Muscle layer of colon (tissue), 2 donors: Measurements from ENCODE around the gene SLC13A2.

Experiments used
- H3K27ac ChIP-seq: one replicate; pipeline ENCODE4 v1.7.0; 2013; ENCODE audit warnings: low read depth, mild to moderate bottlenecking, low read length, moderate library complexity
- H3K27me3 ChIP-seq, 2 donors: one replicate each; pipeline ENCODE4 v1.7.0; 2013; ENCODE audit warnings: low read length in 2 of 2, mild to moderate bottlenecking in 2 of 2; ENCODE audit not compliant: insufficient read depth in 2 of 2, control insufficient read depth in 1 of 2
- H3K36me3 ChIP-seq: one replicate; pipeline ENCODE4 v1.7.0; 2013; ENCODE audit warnings: mild to moderate bottlenecking, low read length; ENCODE audit not compliant: insufficient read depth
- H3K4me1 ChIP-seq: one replicate; pipeline ENCODE4 v1.7.0; 2013; ENCODE audit warnings: mild to moderate bottlenecking, low read length; ENCODE audit not compliant: insufficient read depth
- H3K4me3 ChIP-seq, 2 donors: one replicate each; pipeline ENCODE4 v1.7.0; 2013; ENCODE audit warnings: low read length in 2 of 2, low read depth in 1 of 2, mild to moderate bottlenecking in 1 of 2, moderate library complexity in 1 of 2
- H3K9ac ChIP-seq: one replicate; pipeline ENCODE4 v1.7.0; 2013; ENCODE audit warnings: low read length
- H3K9me3 ChIP-seq: one replicate; pipeline ENCODE4 v1.7.0; 2013; ENCODE audit warnings: mild to moderate bottlenecking, low read length
- donor health status: abdominal sarcoma.
- donor health status: Adenocarcinoma of cecum.

Gene SLC13A2

DNA sequence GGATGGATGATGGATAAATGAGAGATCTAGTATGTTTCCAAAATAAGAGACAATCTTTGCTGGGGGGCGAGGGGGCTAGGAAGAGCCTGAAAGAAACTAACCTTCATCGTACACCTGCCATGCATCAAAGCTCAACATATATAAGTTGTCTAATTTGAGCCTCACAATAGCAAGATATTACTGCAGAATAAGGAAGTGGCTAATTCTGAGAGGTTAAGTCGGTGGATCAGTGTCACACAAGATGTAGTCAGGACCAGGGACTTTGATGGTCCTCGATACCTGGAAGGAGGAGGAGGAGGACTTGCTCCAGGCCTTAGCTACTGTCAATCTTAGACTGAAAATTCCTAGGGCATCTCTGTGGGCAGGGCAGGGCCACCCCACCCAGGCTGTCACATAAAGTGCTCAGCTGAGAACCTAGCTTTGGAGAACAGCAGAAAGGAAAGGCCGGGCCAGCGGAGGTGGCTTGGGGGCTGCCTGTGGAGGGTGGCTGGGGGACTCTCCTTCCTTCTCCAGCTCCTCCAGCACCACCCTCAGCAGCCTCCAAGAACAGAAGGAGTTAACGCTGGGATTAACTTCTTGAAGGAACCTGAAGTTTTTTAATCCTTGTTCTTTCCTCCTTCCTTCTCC lies 460 bp upstream of the SLC13A2 start:
- Histone ChIP-seq H3K9me3 (no peaks in the 10 kb centered on the region), H3K9ac (no peak overlapping the region), H3K27ac (no peak overlapping the region), H3K4me3 (no peak overlapping the region), H3K36me3 (no peaks in the 10 kb centered on the region), H3K27me3 (no peaks in the 10 kb centered on the region), H3K4me1 (no peaks in the 10 kb centered on the region)

DNA sequence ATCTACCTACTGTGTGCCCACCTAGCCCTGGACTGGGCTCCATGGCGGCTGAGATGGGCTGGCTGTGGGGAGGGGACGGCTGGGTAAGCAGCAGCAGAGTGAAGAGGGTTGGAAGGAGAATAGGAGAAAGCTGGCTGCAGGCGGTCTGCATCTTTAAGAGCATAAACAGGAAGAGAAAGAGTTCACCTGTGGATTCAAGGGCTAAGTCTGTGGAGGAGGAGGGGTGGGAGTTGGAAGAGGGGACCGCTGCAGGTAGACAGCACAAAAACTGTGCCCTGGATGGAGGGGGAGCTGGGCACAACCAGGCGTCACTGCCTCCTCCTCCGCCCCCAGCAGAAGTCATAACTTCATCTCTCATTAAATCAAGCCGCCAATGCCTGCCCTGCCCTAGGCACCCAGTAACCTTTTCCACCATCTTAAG lies 677 bp downstream of the SLC13A2 start:
- no peaks in the 10 kb centered on the region for H3K4me1 ChIP-seq
- H3K36me3 ChIP-seq: no peaks in the 10 kb centered on the region
- H3K27me3 ChIP-seq: no peaks in the 10 kb centered on the region
- no peak overlapping the region for H3K27ac ChIP-seq
- no peak overlapping the region for H3K9ac ChIP-seq
- no peak overlapping the region for H3K4me3 ChIP-seq
- H3K9me3 ChIP-seq: no peaks in the 10 kb centered on the region

- Histone ChIP-seq H3K4me1 (no peaks in the 10 kb centered on the region), H3K36me3 (no peaks in the 10 kb centered on the region), H3K27me3 (no peaks in the 10 kb centered on the region), H3K4me3 (no peak overlapping the region), H3K27ac (no peak overlapping the region), H3K9me3 (no peaks in the 10 kb centered on the region), H3K9ac (no peak overlapping the region)
These were observed 1.9 kb downstream of the SLC13A2 start for GRCh38 chr17:28475151-28475900.

GRCh38 chr17:28476076-28476865 lies 2.8 kb downstream of the SLC13A2 start:
- H3K27me3 ChIP-seq: no peaks in the 10 kb centered on the region
- no peaks in the 10 kb centered on the region for H3K9me3 ChIP-seq
- H3K9ac ChIP-seq: no peak overlapping the region
- no peaks in the 10 kb centered on the region for H3K36me3 ChIP-seq
- no peak overlapping the region for H3K27ac ChIP-seq
- H3K4me1 ChIP-seq: no peaks in the 10 kb centered on the region
- no peak overlapping the region for H3K4me3 ChIP-seq

DNA sequence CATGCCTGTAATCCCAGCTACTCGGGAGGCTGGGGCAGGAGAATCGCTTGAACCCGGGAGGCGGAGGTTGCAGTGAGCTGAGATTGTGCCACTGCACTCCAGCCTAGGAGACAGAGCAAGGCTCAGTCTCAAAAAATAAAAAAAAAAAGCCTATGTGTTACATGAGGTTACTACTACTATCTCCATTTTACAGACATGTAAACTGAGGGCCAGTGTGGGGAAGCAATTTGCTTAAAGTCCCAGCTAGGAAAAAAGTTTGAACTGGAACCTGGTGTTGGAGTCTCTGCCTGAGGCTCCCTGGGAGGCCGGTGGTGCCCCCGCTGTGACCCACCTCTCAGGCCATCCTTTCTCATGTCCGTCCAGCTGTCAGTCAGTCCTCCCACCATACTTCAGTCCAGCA lies 4.5 kb downstream of the SLC13A2 start:
- Histone ChIP-seq H3K4me3 (no peak overlapping the region), H3K9me3 (no peaks in the 10 kb centered on the region), H3K27me3 (no peaks in the 10 kb centered on the region), H3K4me1 (no peaks in the 10 kb centered on the region), H3K9ac (no peak overlapping the region), H3K27ac (no peak overlapping the region), H3K36me3 (no peaks in the 10 kb centered on the region)

DNA sequence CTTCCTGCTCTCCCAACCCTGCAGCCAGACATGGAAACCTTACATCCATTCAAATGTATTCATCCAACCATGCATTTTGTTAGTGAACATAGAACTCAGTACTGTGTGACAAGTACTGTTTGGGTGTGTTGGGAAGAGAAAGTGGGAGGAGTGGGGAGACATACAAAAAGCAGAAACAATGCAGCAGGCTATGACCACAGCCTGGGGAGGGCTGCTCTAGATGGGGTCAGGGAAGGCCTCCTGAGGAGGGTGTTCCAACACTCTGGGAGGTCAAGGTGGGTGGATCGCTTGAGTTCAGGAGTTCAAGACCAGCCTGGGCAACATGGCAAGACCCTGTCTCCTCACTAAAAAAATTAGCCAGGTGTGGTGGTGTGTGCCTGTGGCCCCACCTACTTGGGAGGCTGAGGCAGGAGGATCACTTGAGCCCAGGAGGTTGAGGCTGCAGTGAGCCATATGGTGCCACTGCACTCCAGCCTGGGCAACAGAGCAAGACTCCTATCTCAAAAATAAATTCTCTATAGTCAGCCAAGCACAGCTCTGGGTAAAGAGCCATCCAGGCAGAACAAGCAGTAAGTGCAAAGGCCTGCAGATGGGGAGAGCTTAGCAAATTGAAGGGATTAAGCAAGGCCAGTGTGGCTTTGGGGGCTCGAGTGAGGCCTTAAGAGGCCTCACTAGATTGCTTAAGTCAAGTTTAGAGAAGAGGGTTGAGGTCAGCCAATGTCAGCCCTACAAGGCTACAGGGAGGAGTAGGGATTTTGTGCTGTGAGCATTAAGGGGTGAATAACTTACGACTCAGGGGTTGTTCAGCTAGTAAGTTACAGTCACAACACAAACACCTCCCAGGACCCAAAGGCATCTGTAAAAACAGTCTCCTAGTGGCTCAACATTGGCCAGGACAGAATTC lies 5.5 kb downstream of the SLC13A2 start:
- H3K36me3 ChIP-seq: no peaks in the 10 kb centered on the region
- H3K4me1 ChIP-seq: no peaks in the 10 kb centered on the region
- H3K9ac ChIP-seq: no peak overlapping the region
- H3K27me3 ChIP-seq: no peaks in the 10 kb centered on the region
- H3K9me3 ChIP-seq: no peaks in the 10 kb centered on the region
- H3K4me3 ChIP-seq: no peak overlapping the region
- no peak overlapping the region for H3K27ac ChIP-seq

DNA sequence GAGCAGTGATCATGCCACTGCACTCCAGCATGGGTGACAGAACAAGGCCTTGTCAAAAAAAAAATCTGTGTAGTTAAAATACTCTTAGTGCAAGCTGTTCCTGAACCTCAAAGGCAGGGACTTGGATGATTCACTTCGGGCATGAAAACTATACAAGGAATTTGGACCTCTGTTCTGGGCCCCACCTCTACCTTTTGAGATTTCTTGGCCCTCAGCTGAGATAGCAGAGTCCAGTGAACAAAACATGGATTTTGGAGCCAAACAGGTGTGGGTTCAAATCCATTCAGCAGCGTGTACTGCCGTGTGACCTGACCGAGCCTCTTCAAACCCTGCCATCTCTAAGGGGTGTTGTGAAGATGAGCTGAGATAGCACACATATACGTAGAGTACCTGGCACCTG lies 6.8 kb downstream of the SLC13A2 start:
- Histone ChIP-seq H3K27ac (no peak overlapping the region), H3K36me3 (no peaks in the 10 kb centered on the region)

GRCh38 chr17:28480799-28481571 lies 7.5 kb downstream of the SLC13A2 start:
- Histone ChIP-seq H3K4me1 (no peaks in the 10 kb centered on the region), H3K27ac (no peak overlapping the region), H3K9me3 (no peaks in the 10 kb centered on the region), H3K4me3 (no peak overlapping the region), H3K36me3 (no peaks in the 10 kb centered on the region), H3K27me3 (no peaks in the 10 kb centered on the region), H3K9ac (no peak overlapping the region)

More for the DNA sequence above, 6.8 kb downstream of the SLC13A2 start:
- Histone ChIP-seq H3K27me3 (no peaks in the 10 kb centered on the region), H3K4me3 (no peak overlapping the region), H3K9ac (no peak overlapping the region), H3K4me1 (no peaks in the 10 kb centered on the region), H3K9me3 (no peaks in the 10 kb centered on the region)

- Histone ChIP-seq H3K27ac (no peak overlapping the region), H3K4me3 (no peak overlapping the region), H3K9me3 (no peaks in the 10 kb centered on the region), H3K36me3 (no peaks in the 10 kb centered on the region), H3K4me1 (no peaks in the 10 kb centered on the region), H3K9ac (no peak overlapping the region), H3K27me3 (no peaks in the 10 kb centered on the region)
These were observed 9.2 kb downstream of the SLC13A2 start for GRCh38 chr17:28482551-28483199.

DNA sequence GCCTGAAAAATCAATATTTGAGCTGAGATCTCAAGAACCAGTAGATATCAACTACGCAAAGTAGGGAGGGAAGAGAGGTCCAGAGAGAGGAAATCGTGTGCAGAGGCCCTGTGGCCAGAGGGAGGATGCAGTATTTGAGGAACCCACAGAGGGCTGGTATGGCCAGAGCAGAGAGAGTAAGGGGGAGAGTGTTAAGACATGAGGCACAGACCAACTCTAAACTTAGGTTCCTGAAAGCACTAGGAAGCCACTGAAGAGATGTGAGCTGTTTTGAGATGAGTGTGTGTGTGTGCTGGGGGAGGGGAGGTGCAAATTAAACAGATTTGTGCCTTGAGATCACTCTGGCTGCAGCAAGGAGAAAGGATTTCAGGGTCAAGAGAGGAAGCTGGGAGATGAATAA lies 10.9 kb downstream of the SLC13A2 start:
- Histone ChIP-seq H3K4me3 (no peak overlapping the region), H3K36me3 (no peaks in the 10 kb centered on the region), H3K4me1 (no peaks in the 10 kb centered on the region), H3K27ac (no peak overlapping the region), H3K9me3 (no peaks in the 10 kb centered on the region), H3K9ac (no peak overlapping the region), H3K27me3 (no peaks in the 10 kb centered on the region)
